HL-60/S4 (cell line): ENCODE results near the gene EZH1.

ENCODE experiments used
- in situ Hi-C: fragments of 300-500 bp; cut with MboI; formaldehyde crosslinking; loops from 2 replicates; pipeline ENCODE4 v1.14.3; 2022; ENCODE audit warnings: low sequenced_read_pairs

The EZH1 gene

DNA sequence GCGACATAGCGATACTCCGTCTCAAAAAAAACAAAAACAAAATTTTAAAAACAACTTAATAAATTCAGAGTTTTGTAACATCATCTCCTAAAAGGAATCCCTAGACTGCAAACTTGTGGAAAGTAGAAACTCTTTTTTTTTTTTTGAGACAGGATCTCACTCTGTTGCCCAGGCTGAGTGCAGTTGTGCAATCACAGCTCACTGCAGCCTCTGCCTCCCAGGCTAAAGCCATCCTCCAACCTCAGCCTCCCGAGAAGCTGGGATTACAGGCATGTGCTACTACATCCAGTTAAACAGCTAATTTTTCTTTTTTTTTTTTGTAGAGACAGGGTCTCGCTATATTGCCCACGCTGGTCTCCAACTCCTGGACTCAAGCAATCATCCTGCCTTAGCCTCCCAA, 19.7 kb downstream of the EZH1 start:
- in situ Hi-C loops = loop anchor here (25.0 kb wide), 1 partner anchor 212 kb away; no protein-coding TSS in a partner anchor

DNA sequence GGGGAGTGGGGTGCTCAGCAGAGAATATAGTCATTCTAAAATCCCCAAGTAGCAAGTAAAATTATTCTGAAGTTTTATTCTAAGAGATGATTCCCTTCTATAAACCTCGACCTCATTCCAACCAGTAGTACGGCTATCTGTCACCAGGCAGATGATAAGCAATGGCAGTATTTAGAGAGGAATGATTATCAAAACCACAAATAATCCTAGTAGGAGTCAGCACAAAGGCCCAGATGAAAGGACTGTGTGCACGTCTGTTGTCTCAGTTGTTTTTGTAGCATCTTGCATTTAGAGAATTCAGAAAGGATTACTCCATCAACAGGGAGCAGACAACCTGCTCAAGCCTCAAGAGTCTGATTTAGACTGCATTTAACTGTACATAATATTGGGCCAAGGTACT, 21.2 kb downstream of the EZH1 start:
- in situ Hi-C loops = no loop called here

DNA sequence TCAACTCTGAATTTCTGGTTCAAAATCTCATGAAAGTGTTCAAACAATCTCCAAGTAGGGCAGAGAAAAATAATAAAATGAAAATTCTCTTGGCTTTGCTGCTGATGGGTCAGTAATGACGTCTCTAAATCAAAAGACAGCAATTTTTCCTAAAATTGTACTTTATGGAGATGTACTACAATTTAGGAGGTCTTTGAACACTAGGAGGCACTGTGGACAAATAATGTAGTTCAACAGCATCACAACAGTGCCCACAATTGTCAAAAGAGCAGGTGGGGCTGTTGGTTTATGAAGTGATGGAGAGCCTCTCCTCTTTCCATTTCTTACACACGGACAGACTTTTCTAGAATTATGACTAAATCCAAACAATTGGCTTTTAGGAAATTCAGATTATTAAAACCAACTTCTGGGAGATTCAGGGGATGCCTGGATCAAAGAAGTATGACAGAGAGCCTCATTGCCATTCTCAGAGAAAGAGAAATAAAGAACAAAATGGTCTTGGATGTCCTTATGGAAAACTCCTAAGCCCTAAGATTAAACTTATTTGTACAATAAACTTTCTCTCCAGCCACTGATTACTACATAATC, 23.8 kb downstream of the EZH1 start:
- in situ Hi-C loops = no loop called here

DNA sequence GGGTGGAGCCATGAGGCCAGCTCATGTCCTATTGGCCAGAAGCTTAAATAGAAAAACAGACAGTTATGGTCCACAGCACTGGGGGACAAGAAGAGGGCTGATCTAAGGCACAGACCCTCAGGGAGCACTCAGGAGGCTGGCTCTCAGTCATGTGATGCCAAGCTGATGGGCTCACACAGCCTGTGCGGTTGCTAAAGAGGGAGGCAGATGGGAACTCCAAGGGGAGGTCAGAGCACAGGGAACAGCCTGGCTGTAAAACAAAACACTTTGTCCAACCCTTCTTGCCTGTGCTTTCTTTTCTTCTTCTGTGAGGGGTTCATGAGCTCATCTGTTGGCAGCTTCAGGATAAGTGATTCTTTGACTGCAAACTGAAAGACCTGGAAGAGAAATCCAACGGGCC, 35.3 kb downstream of the EZH1 start:
- in situ Hi-C loops = no loop called here

DNA sequence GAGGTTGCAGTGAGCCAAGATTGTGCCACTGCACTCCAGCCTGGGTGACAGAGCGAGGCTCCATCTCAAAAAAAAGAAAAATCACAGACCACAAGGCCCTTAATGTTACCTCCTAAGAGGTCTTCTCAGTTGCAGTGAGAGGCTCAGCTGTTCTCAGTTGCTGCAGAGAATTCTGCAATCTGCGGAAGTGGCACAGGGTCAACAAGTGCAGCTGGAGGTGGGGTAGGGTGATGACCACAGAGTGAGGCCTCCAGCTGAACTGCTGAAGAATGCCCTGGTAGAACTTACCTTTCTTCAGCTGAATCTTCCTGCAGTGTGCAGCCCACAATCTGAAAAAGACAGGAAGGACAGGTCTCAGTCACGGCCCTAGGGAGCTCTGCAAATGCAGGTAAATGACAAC, 36.3 kb downstream of the EZH1 start:
- in situ Hi-C loops = no loop called here

DNA sequence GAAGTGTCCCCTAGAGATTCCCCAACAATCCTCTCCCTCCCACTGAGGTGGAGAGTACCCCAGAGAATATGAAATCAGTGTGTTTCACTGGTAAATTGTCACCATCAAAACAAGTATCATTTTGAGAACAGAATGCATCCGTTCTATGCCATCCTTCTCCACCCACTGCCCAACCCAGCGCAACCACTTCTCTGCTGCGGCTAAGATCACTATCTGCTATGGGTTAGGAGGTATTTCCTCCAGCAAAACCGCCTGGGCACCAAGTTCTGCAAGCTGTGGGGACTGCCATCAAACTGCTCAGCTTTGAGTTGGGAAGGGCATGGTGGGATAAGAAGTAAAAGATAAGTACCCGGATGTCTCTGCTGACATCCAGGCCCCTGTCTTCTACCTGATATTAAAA, 38.1 kb downstream of the EZH1 start:
- in situ Hi-C loops = no loop called here

DNA sequence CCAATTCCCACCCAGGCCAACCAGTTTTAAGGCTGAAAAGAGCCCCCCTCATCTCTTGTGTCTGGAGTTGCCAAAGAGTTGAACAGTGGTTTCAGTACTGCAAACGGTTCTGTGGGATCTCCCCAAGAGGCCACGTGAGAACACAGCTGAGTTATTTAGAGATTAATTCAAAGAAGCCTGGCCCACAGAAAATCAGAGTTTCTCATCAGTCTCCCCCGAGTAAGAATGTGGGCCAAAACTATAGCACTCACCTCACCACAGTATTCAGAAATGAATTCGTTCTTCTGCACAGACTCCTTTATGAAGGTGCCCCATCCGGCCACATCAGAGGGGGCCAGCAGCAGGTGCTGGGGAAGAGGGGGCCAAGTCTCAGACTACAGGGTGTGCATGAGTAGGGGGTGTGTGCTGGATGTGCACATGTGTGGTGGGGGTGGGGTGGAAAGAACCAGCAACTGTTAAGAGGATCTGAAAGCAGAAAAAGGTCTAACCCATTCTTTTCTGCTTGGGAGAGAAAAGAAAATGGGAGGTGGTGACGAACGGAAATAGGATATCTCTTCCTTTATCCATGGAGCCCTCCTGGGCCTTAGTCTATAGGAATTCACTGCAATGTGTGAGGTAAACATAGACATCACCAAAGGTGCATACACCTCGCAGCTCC, 39.9 kb downstream of the EZH1 start:
- in situ Hi-C loops = no loop called here

DNA sequence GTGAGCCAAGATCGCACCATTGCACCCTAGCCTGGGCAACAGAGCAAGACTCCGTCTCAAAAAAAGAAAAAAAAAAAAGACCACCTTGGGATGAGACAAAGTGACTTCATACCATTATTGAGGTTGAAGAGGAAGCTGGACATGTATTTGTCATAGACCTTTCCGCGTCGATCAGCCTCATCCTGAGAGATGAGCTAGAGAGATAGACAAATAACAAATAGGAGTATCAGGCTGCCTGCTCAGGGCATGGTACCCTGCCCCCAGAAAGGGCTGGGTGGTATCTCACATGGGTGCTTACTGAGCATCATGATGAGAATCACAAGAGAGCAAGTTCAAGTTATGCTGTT, 40.4 kb downstream of the EZH1 start:
- in situ Hi-C loops = no loop called here

DNA sequence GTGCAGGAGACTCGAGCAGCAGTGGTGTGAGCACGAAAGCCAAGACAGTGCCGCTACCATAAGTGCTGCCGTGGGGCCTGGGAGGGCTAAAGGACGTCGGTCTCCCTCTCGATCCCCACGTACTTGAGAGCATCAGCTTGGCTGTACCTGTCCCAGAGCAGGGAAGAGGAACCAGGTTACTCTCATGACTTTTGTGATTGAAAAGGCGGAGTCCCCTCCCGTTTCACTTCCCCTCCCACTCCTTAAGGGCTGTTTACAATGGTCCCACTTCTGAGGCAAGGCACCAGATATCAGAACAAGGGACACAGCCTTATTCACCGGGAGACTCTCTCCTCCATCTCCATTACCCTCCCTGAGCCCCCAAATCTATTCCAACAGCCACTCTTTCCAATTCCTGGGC, 42.4 kb downstream of the EZH1 start:
- in situ Hi-C loops = no loop called here

DNA sequence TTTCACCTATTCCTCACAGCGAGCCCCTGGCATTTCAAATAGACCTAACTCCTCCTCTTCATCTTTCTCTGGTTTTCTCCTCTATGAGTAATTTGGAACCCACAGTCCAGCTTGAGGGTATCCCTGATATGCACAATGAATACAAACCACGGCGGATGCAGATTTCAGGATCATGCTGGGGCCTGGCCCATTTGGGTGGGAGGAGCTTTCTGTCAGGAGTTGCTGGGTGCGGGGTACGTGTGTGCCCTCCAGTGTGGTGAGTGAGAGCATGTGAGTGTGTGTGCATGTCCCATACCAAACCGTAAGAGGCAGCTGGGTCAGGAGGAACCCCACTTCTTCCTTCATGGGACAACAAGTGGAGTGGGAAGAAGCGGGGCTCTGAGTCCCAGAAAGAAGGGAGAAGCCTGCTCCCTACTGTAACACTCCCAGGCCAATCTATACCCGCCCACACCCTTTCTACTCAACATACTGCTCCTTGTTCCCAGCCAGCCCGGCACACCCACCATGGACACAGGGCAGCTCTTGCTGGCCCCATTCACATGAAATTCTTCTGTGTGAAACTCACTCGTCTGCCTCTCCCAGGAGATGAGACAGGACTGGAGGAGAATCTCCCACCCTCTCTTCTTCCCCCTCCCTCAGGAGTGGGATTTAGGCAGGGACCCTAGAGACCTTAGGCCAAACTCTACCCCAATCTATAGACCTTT, 44.1 kb downstream of the EZH1 start:
- in situ Hi-C loops = no loop called here

DNA sequence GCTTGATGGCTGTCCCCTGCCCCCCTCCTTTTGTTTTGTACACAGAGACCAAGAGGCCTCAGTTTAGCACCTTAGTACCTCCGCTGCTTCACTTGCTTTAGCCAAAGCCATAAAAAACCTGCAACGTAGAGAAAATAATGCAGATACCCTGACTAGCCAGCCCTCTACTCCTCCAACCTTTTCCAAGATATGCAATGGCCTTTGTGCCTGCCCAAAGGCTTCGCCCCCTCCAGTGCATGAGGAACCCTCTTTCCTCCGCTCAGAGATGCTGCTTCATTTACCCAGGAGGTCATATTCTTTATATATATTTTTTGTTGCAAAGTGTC, 45.5 kb downstream of the EZH1 start:
- in situ Hi-C loops = no loop called here

DNA sequence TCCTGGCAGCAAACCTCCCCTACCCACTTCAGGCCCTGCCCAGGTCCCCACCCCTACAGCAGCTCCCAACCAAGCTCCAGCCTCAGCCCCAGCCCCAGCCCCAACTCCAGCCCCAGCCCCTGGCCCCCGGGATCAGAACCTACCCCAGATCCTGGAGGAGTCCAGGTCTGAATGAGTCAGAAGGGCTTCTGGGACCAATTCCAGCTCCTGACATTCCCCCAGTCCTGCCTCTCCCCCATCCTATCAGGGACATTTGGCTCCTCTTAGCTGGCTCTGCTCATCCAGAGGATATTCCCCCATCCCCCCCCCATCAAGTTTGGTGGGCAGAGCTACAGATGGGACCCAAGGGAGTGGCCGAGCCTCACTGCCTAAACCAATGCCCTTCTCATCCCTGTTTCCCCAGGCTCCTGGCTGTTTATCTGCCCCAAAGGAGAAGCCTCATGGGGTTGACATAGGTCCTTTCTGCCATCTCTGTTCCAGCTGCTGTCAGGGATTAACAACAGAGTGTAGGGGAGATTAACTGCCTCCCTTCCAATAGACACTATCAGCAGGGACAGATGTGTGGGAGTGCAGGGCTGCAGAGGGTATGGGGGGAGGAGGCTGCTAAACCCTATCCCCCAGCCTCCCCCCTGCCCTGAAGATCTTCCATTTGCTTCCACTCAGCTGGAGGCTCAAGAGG, 46.0 kb downstream of the EZH1 start:
- in situ Hi-C loops = no loop called here

DNA sequence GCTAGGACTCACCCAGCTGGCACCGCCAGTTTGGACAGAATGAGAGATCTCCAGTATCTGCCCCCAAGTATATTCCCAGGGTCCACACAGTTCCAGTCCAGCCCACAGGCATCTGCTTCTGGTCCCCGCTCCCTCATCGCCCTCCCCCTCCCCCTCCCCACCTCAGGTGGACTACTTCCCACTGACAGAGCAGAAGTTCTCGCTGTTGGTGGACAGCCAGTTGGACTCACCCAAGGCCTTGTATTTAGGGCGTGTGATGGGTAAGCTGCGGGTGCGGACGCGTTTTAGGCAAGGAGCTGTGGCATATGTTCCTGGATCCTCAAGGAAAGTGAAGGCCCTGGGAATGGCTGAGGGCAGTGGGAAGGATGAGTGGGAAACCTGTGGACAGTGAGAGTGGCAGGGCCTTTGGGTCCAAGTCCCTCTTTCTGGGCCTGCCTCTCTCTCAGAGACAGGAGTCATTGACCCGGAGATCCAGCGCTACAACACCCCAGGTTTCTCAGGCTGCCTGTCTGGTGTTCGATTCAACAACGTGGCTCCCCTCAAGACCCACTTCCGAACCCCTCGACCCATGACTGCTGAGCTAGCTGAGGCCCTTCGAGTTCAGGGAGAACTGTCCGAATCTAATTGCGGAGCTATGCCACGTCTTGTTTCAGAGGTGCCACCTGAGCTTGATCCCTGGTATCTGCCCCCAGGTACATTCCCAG, 47.6 kb downstream of the EZH1 start:
- in situ Hi-C loops = no loop called here

DNA sequence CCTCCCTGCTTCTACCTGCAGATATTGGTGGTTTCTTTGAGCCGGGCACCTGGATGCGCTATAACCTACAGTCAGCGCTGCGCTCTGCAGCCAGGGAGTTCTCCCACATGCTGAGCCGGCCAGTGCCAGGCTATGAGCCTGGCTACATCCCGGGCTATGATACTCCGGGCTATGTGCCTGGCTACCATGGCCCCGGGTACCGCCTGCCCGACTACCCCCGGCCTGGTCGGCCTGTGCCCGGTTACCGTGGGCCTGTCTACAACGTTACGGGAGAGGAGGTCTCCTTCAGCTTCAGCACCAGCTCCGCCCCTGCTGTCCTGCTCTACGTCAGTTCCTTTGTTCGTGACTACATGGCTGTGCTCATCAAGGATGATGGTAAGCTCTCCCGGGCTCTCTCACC, 49.3 kb downstream of the EZH1 start:
- in situ Hi-C loops = no loop called here

DNA sequence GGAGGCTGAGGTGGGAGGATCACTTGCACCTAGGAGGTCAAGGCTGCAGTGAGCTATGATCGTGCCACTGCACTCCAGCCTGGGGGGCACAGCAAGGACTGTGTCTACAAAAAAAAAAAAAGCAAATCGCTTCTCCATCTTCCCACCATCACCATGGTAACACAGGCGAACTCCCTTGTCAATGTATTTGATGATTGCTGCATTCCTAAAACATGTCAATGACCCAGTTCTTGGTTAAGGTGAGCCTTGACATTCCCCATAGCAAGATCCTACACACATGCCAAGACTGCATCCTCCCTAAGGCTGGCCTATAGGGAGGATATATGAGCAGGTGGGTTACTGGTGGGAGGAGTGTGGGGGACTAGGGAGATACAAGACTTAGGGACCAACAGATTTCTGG, 50.3 kb downstream of the EZH1 start:
- in situ Hi-C loops = no loop called here

DNA sequence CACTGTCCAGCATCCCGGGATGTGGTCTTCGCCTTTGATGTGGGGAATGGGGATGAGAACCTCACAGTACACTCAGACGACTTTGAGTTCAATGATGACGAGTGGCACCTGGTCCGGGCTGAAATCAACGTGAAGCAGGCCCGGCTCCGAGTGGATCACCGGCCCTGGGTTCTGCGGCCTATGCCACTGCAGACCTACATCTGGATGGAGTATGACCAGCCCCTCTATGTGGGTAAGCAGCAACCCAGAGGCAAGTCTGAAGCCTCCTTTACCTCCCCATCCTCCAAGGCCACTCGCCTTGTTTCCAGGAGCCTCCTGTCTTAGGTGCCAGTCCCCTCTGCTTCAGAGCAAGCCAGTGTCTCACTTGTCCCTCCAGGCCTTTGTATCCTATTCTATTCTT, 52.4 kb downstream of the EZH1 start:
- in situ Hi-C loops = no loop called here

DNA sequence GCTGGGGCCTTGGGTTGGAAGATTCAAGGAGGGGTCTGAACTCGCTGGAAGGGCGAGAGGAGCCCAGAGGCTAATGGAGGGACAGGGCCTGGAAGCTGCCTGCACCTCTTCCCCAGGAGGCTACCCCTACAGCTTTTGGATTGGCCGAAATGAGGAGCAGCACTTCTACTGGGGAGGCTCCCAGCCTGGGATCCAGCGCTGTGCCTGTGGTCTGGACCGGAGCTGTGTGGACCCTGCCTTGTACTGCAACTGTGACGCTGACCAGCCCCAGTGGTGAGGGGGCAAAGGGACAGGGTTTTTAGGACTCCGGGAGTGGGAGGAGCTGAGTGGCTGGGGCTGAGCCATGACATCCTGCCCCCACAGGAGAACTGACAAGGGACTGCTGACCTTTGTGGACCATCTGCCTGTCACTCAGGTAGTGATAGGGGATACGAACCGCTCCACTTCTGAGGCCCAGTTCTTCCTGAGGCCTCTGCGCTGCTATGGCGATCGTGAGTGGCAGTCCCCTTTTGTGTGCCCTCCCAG, 53.8 kb downstream of the EZH1 start:
- in situ Hi-C loops = no loop called here

DNA sequence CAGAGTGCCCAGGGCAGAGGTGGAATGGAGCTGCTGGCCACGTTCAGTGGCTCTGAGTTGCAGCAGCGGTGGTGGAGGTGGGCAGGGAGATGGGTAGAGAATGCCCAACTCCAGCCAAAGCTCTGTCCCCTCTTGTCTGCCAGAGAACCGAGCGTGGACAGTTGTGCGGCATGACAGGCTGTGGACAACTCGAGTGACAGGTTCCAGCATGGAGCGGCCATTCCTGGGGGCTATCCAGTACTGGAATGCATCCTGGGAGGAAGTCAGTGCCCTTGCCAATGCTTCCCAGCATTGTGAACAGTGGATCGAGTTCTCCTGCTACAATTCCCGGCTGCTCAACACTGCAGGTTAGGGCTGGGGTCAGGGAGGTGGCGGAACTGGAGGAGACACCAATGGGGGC, 54.2 kb downstream of the EZH1 start:
- in situ Hi-C loops = no loop called here

DNA sequence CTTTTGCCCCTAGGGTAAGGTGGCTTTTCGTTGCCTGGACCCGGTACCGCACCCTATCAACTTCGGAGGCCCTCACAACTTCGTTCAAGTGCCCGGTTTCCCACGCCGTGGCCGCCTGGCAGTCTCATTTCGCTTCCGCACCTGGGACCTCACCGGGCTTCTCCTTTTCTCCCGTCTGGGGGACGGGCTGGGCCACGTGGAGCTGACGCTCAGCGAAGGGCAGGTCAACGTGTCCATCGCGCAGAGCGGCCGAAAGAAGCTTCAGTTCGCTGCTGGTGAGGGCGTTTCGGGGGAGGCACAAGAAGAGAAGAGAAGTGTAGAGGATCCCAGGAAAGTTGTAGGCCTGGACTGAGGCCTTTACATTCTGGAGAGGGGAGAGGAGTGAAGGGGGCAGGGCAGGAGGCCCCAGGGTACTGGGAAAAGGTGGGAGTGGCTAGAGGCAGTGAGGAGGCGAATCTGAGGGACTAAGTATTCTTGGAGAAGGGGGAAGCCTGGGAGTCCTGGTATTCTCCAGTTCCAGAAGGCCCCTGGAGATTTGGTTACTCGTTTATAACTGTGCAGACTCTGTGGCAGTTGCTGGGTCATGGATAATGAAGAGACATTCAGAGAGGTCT, 57.0 kb downstream of the EZH1 start:
- in situ Hi-C loops = loop anchor here (10.0 kb wide), 1 partner anchor 103 kb away; no protein-coding TSS in a partner anchor

DNA sequence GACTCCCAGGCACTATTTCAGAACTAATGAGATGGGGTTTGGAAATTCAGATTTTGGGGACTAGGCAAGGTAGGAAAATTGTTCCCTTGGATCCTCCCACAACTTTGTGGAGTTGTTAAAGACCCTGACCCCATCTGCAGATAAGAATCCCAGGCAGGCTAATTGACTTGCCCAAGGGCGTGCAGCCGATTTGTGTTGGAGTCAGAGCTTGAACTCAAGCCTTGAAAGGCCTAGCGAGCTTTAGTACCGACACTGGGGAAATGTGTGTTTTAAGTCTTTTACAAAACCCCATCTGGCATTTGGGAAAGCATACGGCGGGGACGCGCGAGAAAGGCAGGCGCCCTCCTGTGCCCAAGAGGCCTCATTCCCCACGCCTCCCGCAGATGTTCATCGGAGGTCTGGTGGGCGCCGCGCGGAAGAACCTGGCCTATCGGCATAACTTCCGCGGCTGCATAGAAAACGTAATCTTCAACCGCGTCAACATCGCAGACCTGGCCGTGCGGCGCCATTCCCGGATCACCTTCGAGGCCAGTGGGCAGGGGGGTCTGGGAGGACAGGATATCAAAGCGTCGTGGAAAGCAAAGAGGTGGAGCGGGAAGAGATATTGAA, 58.2 kb downstream of the EZH1 start:
- in situ Hi-C loops = loop anchor here (10.0 kb wide), 1 partner anchor 102 kb away; no protein-coding TSS in a partner anchor
